ENCODE results near the gene MAPKBP1. TPM values are rescaled to one million over a fixed set of nuclear protein-coding genes. Genes with fewer than 3 reads are reported as not detected.

The MAPKBP1 gene
- total RNA-seq, 1 experiment from 2014 or later, result 8.2 TPM

- no peak for DNase-seq (ENCODE audit: extremely low read depth, low read depth)
Measured at GRCh38 chr15:41865490-41866055, 91.3 kb downstream of the MAPKBP1 start.

GRCh38 chr15:41866263-41866703 lies 92.0 kb downstream of the MAPKBP1 start:
- DNase-seq (ENCODE audit: extremely low read depth, low read depth), result no peak

- no peak for DNase-seq (ENCODE audit: extremely low read depth, low read depth)
Measured at GRCh38 chr15:41866872-41867579, 92.7 kb downstream of the MAPKBP1 start.

- no peak for DNase-seq (ENCODE audit: extremely low read depth, low read depth)
Measured at GRCh38 chr15:41868321-41868720, 94.0 kb downstream of the MAPKBP1 start.

- no peak for DNase-seq (ENCODE audit: extremely low read depth, low read depth)
Measured at GRCh38 chr15:41869770-41870688, 95.7 kb downstream of the MAPKBP1 start.

- DNase-seq (ENCODE audit: extremely low read depth, low read depth), result no peak
Measured at GRCh38 chr15:41870689-41871081, 96.4 kb downstream of the MAPKBP1 start.

GRCh38 chr15:41871175-41871905 lies 97.1 kb downstream of the MAPKBP1 start:
- DNase-seq (ENCODE audit: extremely low read depth, low read depth), result no peak

- DNase-seq (ENCODE audit: extremely low read depth, low read depth), result no peak
Measured at GRCh38 chr15:41872166-41872747, 98.0 kb downstream of the MAPKBP1 start.

GRCh38 chr15:41873711-41874110 lies 99.4 kb downstream of the MAPKBP1 start:
- no peak for DNase-seq (ENCODE audit: extremely low read depth, low read depth)

- DNase-seq (ENCODE audit: extremely low read depth, low read depth), result no peak
Measured at GRCh38 chr15:41874736-41875135, 100.5 kb downstream of the MAPKBP1 start.

- no peak for DNase-seq (ENCODE audit: extremely low read depth, low read depth)
Measured at GRCh38 chr15:41876007-41876406, 101.7 kb downstream of the MAPKBP1 start.

- no peak for DNase-seq (ENCODE audit: extremely low read depth, low read depth)
Measured at GRCh38 chr15:41876689-41877088, 102.4 kb downstream of the MAPKBP1 start.

Small RNA genes lying within 50 kb of the gene (small RNA-seq; reads per million reads assigned to genes)
- 0 to 0.06 reads per million in 2 experiments for gene JMJD7-PLA2G4B
- gene MIR4310, result 0 reads per million in 2 experiments
- 0 reads per million in 2 experiments for gene RNA5SP393

Other genes starting within 250 kb of the MAPKBP1 start
- 27.0 and 28.7 TPM in 2 replicates for gene RPAP1, start 230.2 kb upstream of the MAPKBP1 start, total RNA-seq (2014; rRNA removed; shearing (Covaris generic))
- gene TYRO3, start 215.3 kb upstream of the MAPKBP1 start, total RNA-seq (2014; rRNA removed; shearing (Covaris generic)), result 7.9 and 10.6 TPM in 2 replicates
- gene MGA, start 114.1 kb upstream of the MAPKBP1 start, total RNA-seq (2014; rRNA removed; shearing (Covaris generic)), result 19.3 and 23.4 TPM in 2 replicates
- gene JMJD7, start 53.6 kb downstream of the MAPKBP1 start, total RNA-seq (2014; rRNA removed; shearing (Covaris generic)), result 3.1 TPM in 2 replicates
- gene PLA2G4B, start 64.4 kb downstream of the MAPKBP1 start, total RNA-seq (2014; rRNA removed; shearing (Covaris generic)), result 1.7 and 4.0 TPM in 2 replicates
- 0.06 and 0.10 TPM in 2 replicates for gene SPTBN5, start 119.6 kb downstream of the MAPKBP1 start, total RNA-seq (2014; rRNA removed; shearing (Covaris generic))
- 6.7 and 7.4 TPM in 2 replicates for gene EHD4, start 198.1 kb downstream of the MAPKBP1 start, total RNA-seq (2014; rRNA removed; shearing (Covaris generic))
- not detected in 2 replicates for gene PLA2G4E, start 246.6 kb downstream of the MAPKBP1 start, total RNA-seq (2014; rRNA removed; shearing (Covaris generic))